Measurements from ENCODE around the gene CHN2.
"Not testable (repeated sequence)": the region's sequence is repeated elsewhere in the genome, so short reads cannot be mapped to it uniquely, and the experiment has no call there.

CHN2 gene

DNA sequence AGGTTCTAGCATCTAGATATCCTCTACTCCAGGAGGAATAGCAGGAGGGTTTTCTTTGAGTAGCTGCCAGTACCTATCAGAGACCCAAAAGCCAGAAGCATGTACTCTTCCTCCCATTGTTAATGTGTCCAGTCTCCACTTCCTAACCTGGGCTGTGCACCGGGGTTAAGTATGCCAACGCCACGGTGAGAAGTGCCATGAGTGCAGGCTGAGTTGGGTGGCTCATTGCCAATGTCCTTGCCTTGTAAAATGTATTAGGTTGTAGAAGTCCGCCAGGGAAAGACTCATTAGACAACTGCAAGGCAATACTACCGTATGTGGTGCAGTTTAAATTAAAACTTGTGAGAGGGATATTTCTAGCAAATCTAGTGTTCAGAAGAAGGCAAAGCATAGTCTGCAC is 314.0 kb downstream of the CHN2 start:
- DNase-seq = no peak

DNA sequence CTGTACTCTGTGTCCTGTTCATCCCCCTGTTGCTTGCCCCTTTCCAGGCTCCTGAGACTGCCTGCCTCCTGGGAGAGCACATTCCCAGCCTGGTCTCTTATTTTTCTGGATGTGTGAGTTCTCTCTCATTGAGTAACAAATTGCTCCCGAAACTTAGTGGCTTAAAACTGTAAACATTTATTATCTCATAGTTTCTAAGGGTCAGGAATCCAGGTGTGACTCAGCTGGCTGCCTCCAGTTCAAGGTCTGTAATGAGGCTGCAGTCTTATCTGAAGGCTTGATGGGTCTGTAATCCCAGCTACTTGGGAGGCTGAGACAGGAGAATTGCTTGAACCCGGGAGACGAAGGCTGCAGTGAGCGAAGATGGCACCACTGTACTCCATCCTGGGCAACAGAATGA is 315.5 kb downstream of the CHN2 start:
- no peak for DNase-seq

DNA sequence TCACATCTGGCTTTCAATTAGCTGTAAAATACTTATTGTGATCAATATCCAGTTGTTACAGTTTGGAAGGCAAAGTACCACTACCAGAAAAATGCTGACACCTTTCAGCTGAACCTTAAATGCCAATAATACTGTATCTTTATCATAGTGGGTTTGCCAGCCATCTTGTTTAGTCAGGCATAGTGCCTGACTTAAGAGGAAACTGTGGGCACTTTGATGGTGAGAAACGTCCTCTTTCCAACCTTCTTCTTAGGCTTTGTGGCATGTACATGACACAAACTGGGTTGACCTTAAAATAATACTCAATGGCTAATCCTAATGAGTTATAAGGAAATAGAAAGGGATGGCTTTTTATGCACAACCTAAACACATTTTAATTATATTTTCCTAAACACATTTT is 316.8 kb downstream of the CHN2 start:
- no peak for DNase-seq

DNA sequence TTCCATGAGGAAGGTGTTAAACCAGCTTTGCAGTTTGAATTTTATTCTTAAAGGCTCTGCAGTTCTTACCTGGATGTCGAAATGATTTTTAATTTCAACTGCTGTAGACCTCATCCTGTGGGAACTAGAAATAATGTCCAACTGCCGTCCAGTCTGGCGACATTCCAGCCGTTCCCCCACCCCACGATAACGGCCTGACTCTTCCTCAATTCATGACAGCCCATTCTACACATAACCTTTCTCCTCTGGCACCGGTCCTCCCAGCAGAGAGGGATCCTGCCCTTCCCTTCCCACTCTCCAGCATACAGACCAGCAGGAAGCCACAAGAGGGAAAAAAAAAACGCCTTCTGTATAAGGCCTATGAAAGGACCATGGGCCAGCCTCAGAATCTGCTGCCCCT is 317.3 kb downstream of the CHN2 start:
- no peak for DNase-seq

DNA sequence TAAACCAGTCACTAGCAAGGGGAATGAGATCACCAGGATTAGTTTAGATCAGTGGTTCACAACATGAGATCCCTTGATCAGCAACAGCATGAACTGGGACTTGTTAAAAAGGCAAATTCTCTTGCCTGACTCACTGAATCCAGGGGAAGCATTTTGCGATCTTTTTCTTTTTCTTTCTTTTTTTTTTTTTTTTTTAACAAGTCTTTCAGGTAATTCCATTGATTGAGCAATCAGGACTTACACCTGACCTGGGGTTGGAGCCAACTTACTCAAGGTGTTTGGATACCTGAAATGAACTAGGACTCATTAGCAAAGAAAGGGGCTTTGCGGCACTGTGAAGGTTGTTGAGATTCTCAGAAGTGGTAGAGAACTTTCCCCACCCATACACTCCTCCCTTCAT is 321.9 kb downstream of the CHN2 start:
- no peak for DNase-seq

DNA sequence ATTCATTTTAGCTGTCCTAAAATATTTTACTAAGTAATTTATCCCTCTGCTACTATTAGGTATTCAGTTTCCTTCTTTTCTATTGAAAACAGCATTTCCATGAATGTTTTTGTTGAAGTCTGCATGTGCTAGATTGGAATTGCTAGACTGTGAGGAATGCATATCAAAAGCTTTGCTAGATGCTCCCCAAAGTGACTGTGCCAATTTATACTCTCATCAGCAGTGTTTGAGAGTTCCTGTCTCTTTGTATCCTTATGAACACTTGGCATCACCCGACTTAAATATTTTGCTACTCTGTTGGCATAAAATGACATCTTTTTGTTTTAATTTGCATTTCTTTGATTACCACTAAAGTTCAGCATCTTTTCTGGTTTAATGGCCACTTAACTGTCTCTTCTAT is 324.0 kb downstream of the CHN2 start:
- no peak for DNase-seq

DNA sequence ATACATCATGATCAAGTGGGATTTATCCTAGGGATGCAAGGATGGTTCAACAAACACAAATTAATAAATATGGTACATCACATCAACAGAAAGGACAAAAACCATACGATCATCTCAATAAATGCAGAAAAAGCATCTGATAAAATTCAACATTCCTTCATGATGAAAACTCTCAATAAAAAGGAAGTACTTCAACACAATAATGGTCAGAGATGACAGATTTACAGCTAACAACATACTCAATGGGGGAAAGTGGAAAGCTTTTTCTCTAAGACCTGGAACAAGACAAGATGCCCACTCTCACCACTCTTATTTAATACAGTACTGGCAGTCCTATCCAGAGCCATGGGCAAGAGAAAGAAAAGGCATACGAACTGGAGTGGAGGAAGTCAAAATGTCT is 329.2 kb downstream of the CHN2 start:
- DNase-seq = no peak

DNA sequence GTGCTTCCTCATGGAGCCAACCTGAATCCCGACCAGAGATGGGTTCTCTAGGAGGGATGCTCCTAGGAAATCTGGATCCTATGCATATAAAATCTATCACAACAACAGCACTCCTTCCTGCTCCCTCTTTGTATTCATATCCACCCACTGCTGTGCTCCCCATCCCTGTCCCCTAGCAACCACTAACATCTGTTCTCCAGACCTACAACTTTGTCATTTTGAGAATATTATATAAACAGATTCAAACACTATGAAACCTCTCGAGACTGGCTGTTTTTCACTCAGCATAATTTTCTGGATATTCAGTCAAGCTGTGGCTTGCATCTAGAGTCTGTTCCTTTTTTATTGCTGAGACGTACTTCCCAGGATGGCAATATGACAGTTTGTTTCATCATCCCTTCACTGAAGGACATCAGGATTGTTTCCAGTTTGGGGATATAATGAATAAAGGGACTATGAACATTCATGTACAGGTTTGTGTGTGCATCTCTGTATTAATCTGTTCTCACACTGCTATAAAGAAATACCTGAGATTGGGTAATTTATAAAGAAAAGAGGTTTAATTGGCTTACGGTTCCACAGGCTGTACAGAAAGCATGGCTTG is 333.0 kb downstream of the CHN2 start:
- DNase-seq = no peak

DNA sequence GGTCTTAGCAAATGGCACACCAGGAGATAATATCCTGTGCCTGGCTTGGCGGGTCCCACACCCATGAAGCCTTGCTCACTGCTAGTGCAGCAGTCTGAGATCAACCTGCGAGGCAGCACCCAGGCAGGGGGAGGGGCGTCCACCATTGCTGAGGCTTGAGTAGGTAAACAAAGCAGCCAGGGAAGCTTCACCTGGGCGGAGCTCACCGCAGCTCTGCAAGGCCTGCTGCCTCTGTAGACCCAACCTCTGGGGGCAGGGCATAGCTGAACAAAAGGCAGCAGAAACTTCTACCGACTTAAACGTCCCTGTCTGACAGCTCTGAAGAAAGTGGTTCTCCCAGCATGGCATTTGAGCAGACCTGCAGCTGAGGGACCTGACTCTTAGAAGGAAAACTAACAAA is 334.0 kb downstream of the CHN2 start:
- not testable (repeated sequence) for DNase-seq
